GM03348 (cell line): ENCODE data around the gene RABEP1.
"Not testable (repeated sequence)": the region's sequence is repeated elsewhere in the genome, so short reads cannot be mapped to it uniquely, and the experiment has no call there.

Source experiments
- DNase-seq: peaks from one replicate; pipeline ENCODE4 v3.0.0; 2012; ENCODE audit warnings: low spot score

RABEP1 gene, protein sequence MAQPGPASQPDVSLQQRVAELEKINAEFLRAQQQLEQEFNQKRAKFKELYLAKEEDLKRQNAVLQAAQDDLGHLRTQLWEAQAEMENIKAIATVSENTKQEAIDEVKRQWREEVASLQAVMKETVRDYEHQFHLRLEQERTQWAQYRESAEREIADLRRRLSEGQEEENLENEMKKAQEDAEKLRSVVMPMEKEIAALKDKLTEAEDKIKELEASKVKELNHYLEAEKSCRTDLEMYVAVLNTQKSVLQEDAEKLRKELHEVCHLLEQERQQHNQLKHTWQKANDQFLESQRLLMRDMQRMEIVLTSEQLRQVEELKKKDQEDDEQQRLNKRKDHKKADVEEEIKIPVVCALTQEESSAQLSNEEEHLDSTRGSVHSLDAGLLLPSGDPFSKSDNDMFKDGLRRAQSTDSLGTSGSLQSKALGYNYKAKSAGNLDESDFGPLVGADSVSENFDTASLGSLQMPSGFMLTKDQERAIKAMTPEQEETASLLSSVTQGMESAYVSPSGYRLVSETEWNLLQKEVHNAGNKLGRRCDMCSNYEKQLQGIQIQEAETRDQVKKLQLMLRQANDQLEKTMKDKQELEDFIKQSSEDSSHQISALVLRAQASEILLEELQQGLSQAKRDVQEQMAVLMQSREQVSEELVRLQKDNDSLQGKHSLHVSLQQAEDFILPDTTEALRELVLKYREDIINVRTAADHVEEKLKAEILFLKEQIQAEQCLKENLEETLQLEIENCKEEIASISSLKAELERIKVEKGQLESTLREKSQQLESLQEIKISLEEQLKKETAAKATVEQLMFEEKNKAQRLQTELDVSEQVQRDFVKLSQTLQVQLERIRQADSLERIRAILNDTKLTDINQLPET

DNA sequence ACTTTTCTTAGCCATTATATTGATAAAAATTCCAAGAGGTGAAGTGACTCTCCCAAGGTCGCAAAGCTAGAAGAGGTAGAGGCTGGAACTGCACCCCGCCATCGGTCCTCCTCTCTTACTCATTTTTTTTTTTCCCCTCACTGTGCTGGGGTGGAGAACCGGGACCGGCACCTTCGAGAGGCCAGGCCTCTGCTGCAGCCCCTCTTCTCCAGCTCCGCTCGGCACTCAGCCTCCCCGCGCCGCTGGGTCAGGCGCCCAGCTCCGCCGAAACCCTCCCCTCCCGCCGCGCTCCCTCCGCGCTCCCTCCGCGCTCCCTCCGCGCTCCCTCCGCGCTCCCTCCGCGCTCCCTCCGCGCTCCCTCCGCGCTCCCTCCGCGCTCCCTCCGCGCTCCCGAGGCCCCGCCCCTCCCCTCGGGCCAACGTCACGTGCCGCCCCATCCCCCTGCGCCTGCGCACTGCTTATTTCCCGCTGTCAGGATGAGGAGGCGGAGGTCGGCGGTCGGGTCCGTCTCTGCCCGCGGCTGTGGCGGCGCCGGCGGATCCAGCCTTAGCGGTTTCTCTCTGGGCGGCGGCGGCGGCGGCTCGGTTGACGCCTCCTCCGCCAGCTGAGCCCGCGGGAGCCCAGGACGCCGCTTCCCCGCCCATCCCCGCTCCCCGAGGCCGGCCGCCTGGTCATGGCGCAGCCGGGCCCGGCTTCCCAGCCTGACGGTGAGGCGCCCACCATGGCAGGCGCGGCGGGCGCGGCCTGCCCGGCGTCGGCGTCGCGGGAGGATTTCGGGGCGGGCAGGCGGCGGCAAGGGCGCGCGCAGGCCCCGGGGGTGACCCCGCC, at the start of gene RABEP1:
TSS of gene RABEP1 (plus strand) at position 471 of the 828 bp plus-strand sequence. CDS start at position 674, 203 bp downstream.
- DNase-seq: peak; percentile 98

DNA sequence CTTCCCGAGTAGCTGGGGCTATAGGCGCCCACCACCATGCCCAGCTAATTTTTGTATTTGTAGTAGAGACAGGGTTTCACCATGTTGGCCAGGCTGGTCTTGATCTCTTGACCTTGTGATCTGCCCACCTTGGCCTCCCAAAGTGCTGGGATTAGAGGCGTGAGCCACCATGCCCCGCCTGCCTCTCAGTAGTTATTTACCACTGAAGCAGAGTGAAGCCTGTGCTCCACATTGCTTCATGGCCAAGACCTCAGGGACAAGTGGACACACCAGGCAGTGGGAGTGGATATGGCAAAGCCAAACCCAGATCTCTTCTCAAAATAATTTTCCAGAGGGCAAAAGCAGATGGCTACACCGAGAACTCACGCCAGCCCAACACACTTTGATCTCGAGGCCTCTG, 48.6 kb upstream of the RABEP1 start:
- DNase-seq: not testable (repeated sequence)

DNA sequence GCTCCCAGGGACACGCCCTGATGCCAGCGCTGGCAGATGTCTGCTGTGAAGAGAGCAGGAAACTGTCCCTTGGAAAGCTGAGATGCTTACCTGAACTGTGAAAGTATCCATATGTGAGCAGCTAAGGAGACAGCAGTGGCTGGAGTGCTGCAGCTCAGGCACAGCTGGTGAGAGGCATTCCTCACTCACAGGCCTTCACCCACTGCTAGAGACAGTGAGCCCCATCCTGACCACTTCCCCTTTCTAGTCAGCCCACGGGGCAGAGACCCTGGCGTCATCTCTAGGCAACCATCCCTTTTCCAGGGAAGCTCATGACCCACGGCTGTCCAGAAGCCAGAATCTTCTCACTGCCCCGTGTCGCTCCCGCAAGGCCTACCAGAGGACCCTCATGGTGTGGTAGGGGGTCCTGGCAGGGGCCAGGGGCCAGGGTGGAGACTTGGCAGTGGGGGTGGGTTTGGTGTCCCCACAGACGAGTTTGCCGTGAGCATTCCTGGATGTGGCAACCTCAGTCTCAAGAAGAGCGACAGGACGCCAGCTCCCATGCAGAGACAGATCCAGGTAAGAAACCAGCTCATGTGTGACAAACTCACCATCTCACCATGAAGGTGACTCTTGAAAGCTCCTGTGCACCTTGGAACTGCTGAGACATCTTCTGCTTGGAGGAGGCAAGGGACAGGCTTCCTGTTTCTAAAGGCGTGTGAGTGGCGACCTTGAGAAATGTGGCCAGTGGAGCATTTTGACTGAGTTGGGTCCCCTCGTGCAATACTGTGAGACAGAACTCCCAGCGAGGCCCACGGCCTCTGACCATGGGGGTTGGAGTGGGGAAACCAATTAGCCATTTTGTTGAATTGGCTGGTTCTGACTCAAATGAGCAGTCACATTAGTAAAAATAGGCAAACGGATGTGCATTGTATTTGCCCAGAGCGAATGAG, 47.2 kb upstream of the RABEP1 start, which contains the start of gene SCIMP:
TSS of gene SCIMP (minus strand) at position 216 of the 932 bp plus-strand sequence. CDS start at position 111, 105 bp downstream.
- DNase-seq: no peak

DNA sequence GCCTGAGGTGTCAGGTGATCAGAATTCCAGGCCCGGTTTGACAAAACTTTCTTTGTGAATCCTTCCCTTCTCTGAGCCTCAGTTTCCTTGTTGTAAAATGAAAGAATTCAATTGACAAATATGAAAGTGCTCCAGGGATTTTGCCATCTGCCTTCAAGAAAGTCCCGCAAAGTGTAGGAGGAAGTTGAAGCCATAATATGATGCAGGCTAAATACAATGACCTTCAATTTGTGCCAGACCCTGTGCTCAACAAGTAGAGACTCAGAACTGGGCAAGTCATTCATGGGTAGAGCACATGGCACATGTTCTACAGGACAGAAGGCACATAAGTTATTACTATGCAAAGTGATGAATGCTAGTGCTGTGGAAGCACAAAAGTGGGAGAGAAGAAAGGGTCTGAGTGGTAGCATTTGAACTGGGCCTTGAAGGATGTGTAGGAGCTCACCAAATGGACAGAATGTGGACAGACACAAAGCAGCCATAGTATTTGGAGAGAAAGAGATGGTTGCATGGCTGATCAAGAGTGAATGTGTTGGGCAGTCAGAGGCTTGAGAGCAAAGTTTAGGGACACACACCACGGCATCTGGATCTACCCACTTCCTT, 45.0 kb upstream of the RABEP1 start:
- DNase-seq: no peak

DNA sequence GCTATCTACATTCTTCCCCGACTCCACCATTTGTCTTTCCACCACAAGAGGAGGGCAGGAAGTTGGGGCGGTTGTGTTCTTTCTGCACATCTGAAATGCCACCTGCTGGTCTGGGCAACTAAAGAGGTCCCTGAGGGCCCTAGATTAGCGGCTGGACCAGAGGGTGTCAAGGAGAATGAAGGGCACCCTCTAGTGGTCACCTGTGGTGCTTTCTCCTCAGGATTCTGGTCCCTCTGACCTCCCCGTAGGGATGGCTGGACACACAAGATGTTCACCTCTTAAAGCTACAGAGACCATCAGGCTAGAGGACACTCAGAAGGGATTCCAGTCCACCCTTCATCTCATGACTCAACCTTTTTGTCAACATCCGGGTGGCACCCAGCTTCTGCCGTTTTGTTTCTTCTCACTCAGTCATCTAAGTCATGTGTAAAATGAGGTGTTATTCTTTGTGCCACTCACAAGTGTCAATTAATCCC, 44.5 kb upstream of the RABEP1 start:
- peak; percentile 78 for DNase-seq

DNA sequence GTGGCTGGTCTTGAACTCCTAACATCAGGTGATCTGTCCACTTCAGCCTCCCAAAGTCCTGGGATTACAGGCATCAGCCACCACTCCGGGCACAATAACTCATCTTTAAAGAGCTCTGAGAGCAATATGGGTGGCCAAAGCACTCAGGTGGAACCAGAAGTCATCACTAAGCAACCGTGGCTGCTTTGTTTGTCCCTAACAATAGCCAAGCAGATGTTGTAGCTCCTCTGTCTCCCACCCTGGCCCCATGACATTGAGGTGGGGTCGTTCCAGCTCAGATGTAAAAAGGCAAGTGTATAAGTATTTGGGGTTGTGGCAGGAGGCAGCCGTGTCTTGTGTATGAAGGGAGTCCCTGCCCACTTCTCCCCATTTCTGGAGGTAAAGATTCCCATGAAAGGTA, 43.8 kb upstream of the RABEP1 start:
- DNase-seq: no peak

DNA sequence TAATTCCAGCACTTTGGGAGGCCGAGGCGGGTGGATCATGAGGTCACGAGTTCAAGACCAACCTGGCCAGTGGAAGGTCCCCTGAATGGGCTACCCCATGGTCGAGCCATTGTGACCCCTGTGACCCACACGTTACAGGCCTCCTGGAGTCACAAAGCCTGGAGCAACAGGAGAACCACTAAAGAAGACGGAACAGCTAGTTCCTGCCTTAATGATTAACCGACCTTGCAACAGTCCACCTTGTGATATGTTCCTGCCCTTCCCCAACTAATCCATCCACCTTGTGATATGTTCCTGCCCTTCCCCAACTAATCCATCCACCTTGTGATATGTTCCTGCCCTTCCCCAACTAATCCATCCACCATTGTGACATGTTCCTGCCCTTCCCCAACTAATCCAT, 42.3 kb upstream of the RABEP1 start:
- DNase-seq: not testable (repeated sequence)

DNA sequence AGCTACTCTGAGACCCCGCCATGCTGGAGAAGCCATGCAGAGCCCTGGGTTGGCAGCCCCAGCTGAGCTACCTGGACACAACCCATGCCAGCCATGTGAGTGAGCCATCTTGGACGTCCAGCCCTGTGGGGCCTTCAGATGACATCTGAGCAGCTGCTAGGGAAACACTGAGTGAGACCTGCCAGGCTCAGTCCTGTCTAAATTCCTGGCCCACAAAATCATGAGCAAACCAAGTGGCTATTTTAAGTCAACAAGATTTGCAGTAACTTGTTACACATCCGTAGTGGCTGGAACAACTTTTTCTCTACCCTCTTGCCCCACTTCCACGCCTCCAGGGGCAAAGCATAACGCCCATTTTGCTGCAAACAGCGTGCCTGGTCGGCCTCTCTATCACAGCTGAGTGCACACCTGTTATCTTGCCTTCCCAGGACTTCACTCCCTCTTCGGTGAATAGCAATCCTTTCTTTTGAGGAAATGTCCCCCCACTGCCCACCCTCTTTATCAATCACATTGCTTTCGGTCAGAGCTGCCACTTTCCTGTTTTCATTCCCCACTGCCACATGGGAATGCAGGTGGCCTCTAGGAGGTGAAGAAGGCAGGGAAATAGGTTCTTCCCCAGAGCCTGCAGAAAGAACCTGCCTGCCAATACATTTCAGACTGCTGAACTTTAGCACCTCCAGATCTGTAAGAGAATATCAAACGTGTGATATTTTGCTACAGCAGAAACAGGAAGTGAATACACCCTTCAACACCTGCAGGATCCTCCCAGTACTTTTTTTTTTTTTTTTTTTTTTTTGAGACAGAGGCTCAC, 40.0 kb upstream of the RABEP1 start:
- no peak for DNase-seq

DNA sequence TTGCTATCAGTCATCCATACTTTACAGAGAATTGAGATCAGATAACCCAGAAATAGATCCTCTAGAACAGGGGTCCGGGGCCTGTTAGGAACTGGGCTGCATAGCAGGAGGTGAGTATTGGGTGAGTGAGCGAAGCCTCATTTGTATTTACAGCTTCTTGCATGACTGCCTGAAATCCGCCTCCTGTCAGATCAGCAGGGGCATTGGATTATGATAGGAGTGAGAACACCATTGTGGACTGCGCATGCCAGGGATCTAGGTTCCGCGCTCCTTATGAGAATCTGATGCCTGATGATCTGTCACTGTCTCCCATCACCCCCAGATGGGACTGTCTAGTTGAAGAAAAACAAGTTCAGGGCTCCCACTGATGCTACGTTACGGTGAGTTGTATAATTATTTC, 34.5 kb upstream of the RABEP1 start:
- no peak for DNase-seq

DNA sequence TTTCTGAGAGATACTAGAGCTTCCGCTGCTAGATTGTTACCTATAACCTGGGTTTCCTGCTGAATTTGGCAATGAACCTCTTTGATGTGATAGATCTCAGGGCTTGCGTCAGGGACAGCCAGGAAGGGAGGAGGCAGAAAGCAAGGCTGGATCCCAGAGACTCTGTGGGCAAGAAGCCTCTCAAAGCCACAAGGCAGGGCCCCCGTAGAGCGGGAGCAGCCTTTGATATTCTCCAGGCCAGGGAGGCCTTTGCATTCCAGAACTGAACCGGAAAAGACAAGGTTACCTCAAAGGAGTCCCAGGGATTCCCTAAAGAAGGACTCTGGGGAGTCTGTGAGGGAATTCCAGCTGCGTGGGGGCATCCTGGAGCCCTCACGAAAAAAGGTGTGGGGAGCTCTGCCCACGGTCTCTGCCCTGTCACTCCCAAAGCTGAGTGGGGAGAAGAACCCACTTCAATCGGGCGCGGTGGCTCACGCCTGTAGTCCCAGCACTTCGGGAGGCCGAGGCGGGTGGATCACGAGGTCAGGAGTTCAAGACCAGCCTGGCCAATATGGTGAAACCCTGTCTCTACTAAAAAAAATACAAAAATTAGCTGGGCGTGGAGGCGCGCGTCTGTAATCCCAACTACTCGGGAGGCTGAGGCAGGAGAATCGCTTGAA, 33.1 kb upstream of the RABEP1 start:
- no peak for DNase-seq

DNA sequence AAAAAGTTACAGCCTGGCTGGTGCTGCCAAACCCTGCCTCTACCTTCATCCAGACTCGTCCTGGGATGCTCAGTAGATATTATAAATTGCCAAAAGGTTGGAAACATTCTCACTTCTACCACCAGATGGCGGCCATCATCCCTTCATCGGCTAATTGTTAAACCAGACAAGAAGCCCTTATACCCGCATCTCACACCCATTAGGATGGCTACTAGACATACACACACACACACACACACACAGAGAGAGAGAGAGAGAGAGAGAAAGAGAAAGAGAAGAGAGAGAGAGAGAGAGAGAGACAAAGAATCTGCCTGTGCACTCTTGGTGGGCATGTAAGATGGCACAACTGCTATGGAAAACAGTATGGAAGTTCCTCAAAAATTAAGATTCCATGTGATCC, 32.5 kb upstream of the RABEP1 start:
- peak; percentile 89 for DNase-seq

DNA sequence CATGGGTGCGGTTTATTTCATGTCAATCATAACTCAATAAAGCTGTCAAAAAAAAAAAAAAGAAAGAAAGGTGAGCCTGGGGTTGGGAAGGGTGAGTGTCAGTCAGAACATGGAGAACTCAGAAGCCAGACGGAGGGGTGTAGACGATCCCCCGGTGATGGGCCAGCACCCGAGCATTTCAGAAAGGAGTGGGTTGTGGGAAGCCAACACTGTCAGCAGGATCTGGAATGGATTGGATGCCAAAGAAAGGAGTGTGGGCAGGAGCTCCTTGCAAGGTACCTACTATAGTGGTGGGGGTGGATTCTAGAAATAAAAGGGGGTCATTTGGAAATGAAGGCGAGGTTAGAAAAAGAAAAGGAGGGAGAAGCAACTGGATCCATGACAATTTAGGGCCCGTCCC, 27.7 kb upstream of the RABEP1 start:
- DNase-seq: no peak

DNA sequence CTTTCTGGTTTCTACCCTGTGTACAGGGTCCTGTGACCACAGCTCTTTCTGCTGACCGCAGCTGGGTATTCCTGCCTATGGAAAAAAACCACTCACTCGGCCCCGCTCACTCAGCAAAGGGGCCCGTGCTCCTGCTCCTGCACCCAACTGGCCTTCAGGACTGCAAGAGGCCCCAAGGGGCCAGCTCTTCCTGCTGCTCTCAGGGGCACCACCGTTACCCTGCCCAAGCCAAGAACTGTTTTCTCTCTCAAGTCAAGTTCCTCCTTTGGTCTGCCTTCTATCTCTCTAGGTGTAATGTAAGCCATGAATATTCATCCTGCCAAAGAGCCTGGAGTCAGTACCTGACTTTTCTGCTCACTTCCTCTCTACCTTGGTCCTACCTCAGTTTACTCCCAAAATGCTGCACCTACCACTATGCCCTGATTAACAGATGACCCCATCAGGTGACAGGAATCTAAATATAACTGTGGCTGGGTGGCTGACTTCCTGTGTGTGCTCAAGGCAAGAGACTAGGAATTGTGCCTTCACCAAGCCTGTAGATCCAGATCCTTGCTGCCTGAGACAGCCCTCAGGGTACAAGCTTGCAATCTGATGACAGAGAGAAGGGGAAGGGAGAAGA, 27.1 kb upstream of the RABEP1 start:
- no peak for DNase-seq

DNA sequence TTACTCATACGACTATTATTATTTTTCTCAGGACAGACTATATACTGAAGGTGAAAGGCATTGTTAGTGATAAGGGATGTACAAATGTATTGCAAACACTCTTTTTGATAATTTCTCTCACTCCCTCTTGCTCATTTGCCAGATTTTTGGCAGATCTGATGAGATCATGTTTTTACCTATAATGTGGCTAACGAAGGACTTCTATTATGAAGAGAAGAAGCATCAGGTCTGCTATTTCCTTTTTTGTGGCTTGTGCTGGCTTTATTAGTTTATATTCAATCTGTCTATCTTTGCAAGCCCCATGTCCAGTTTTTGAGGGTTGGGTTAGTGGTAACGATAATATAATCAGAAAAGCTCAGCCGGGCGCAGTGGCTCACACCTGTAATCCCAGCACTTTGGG, 25.0 kb upstream of the RABEP1 start:
- DNase-seq: no peak

DNA sequence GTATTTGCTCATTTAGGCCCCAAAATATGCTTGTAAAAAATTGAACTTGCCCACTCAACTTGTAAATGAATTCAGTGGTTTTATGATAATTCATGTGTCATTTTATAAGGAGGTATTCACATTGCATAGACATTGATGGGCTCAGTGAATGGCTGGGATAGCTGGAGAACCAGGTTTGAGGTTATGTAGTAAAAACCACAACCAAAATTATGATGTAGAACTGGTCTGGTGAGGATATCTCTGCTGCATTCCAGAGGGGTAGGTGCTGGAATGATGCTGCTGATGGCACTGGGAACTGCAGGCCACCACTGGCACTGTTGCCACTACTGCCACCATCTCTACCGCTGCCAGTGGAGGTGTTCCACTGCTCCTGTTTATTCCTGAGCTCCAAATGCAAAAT, 21.5 kb upstream of the RABEP1 start:
- no peak for DNase-seq

DNA sequence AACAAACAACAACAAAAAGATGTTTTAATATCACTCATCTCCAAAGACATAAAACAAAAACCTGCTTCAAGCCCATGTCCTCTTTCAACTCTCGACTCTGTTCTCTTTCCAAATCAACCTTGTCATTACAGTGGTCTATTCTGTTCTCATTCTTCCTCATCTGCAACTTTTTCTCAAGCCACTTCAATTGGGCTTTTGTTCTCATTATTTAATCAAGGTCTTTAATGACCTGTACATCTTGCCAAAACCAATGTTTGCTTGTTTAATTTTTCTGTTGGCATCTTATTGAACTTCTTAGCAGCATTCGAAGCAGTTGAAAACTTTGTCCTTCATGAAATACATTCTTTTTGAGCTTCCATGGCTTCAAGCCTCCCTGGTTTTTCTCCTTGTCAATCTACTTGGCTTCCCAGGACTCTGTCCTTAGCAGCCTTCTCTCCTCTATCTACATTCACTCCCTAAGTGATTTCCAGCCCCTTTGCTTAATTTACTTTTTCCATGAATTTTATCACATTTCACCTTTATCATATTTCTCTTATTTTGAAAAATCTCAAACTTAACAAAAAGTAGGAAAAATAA, 19.6 kb upstream of the RABEP1 start:
- DNase-seq: no peak

DNA sequence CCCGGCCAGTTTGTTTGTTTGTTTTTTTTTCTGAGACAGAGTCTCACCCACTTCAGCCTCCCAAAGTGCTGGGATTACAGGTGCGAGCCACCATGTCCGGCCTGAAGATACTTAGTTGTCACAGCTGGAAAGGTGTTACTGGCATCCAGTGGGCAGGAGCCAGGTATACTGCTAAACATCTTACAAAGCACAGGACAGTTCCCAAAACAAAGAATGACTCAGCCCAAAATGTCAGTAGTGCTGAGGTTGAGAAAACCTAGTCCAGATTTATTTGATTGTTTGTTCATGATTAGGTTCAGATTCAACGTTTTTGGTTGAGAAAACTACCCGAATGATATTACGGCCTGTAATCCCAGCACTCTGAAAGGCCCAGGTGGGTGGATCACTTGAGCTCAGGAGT, 18.6 kb upstream of the RABEP1 start:
- DNase-seq: no peak

DNA sequence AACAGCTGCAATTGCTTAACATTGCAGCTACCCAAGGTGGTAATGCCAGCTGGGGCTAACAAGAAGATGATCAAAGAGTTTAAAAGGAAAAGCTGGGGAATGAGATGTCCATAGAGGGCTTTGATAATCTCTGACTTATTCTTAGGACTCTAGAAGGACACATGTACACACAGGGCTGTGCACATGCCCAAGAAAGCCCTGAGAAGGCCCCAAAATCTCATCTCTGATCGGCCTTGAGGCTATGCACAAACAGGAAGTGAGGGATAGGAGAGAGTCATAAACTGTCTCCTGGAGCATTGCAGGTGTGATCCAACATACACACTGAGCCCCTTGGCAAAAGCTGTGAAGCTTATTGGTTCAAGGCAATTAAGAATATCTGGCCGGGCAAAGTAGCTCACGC, 17.2 kb upstream of the RABEP1 start:
- no peak for DNase-seq
